ENCODE measurements around the gene CDKAL1.
A peak's percentile ranks its signal among the peaks of the same experiment; 100 is the strongest.

CDKAL1 gene

GRCh38 chr6:21131406-21131805, 597.1 kb downstream of the CDKAL1 start:
- Histone ChIP-seq H3K4ac (ENCODE audit: low read depth, low read length) (no peak overlapping the region), H3K4me2 (ENCODE audit: low read length) (no peak overlapping the region), H2AK5ac (ENCODE audit: low read length) (no peak overlapping the region), H3K4me3 (ENCODE audit: low read length) (no peak overlapping the region), H3K79me1 (ENCODE audit: low read length) (no peaks in the 10 kb centered on the region), H2BK5ac (ENCODE audit: low read length) (no peak overlapping the region), H3K56ac (ENCODE audit: low read length) (no peak overlapping the region), H2BK120ac (ENCODE audit: low read depth, low read length) (no peak overlapping the region), H3K79me2 (ENCODE audit: control insufficient read depth, insufficient read depth, low read length) (no peaks in the 10 kb centered on the region), H3K23ac (ENCODE audit: low read length) (no peak overlapping the region), H4K8ac (ENCODE audit: low read depth, low read length) (no peak overlapping the region), H3K4me1 (ENCODE audit: control insufficient read depth, low read depth, low read length) (no peaks in the 10 kb centered on the region), H2BK15ac (replicated peaks; ENCODE audit: low read depth) (no peak overlapping the region), H3K27ac (ENCODE audit: low read depth, low read length) (no peak overlapping the region), H3K18ac (ENCODE audit: low read length) (no peak overlapping the region), H3K27me3 (ENCODE audit: insufficient read depth, low read length, poor library complexity) (no peaks in the 10 kb centered on the region), H4K5ac (ENCODE audit: low read length) (no peak overlapping the region), H3K9ac (ENCODE audit: low read length) (no peak overlapping the region), H3K36me3 (ENCODE audit: control insufficient read depth, insufficient read depth, low read length) (no peaks in the 10 kb centered on the region)
- no CpG with 5 or more reads among the region's 3 CpGs for WGBS (ENCODE audit: extremely low coverage, insufficient coverage, low lambda C conversion rate)
- DNase-seq: no peak

DNA sequence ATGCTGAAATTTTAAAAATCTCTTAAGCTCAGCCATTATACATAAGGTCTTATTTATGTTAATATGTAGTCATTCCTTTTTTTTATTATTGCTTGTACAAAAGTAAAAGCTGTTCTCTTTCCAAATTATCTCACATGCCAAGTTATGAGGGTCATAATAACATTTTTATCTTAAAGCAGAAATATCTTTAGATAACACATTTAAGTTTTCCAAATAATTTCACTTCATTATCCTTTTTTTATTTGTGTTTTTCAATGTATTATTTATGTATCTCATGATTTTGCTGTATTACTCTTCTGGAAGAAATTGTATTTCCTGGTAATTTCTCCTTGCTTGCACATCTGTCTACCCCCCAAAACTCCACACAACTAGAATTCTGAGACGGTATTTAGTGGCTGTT, 598.2 kb downstream of the CDKAL1 start:
- Histone ChIP-seq H3K79me1 (ENCODE audit: low read length) (no peaks in the 10 kb centered on the region), H3K4me3 (ENCODE audit: low read length) (no peak overlapping the region), H3K27me3 (ENCODE audit: insufficient read depth, low read length, poor library complexity) (no peaks in the 10 kb centered on the region), H2BK5ac (ENCODE audit: low read length) (no peak overlapping the region), H3K4ac (ENCODE audit: low read depth, low read length) (no peak overlapping the region), H3K4me1 (ENCODE audit: control insufficient read depth, low read depth, low read length) (peaks cover 2% of the 10 kb centered on the region), H3K79me2 (ENCODE audit: control insufficient read depth, insufficient read depth, low read length) (no peaks in the 10 kb centered on the region), H3K9ac (ENCODE audit: low read length) (no peak overlapping the region), H3K36me3 (ENCODE audit: control insufficient read depth, insufficient read depth, low read length) (no peaks in the 10 kb centered on the region), H3K18ac (ENCODE audit: low read length) (no peak overlapping the region), H4K5ac (ENCODE audit: low read length) (no peak overlapping the region), H3K27ac (ENCODE audit: low read depth, low read length) (no peak overlapping the region), H2AK5ac (ENCODE audit: low read length) (no peak overlapping the region), H2BK120ac (ENCODE audit: low read depth, low read length) (no peak overlapping the region), H4K8ac (ENCODE audit: low read depth, low read length) (no peak overlapping the region), H3K23ac (ENCODE audit: low read length) (no peak overlapping the region), H2BK15ac (replicated peaks; ENCODE audit: low read depth) (no peak overlapping the region), H3K56ac (ENCODE audit: low read length) (no peak overlapping the region), H3K4me2 (ENCODE audit: low read length) (no peak overlapping the region)
- WGBS (ENCODE audit: extremely low coverage, insufficient coverage, low lambda C conversion rate): no CpG with 5 or more reads among the region's 1 CpG
- DNase-seq: no peak

DNA sequence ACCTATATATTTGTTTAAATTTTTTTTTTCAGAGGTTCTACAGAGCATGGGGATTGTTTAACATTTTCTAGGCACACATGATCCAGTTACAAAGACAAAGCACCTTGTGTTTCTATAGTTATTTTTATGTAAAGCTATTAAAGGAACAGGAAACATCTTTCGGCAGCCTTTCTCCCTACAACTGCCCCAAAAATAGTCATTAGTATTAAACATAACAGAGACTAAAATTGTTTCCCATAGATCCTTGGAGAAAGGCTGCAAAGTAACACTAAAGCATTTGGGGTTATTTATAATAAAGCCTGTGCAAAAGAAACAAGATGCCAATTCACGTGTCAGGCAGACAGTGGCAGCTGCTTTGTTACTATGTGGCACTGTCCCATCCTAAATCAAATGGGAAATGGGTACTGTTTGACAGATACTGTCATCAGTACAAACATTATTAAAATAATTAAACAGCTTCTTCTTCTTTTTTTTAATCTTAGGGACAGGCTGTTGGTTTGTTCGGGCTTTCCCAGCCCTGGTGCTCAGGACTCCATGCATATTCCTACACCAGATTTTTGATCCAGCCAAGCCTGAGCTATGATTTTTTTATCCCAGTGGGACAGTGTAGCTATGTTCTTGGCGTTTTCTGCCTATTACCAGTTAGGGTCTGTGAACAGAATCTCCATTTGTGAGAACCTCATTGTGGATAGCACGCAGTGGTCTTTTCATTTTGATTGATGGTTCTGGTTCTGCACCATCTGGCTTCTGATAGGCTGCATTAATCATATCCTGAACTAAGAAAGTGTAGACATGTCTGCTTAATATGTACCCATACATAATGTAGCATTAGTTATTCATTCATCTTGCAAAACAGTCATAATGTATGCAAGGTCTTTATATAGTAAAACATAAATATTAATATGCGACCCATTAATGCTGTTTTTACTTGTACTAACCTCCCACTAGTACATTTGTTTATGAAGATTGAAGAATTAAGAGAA, 598.9 kb downstream of the CDKAL1 start:
- H3K79me1 ChIP-seq (ENCODE audit: low read length): no peaks in the 10 kb centered on the region
- H3K27ac ChIP-seq (ENCODE audit: low read depth, low read length): no peak overlapping the region
- H3K27me3 ChIP-seq (ENCODE audit: insufficient read depth, low read length, poor library complexity): no peaks in the 10 kb centered on the region
- no peaks in the 10 kb centered on the region for H3K79me2 ChIP-seq (ENCODE audit: control insufficient read depth, insufficient read depth, low read length)
- H4K5ac ChIP-seq (ENCODE audit: low read length): no peak overlapping the region
- no peaks in the 10 kb centered on the region for H3K36me3 ChIP-seq (ENCODE audit: control insufficient read depth, insufficient read depth, low read length)
- H2BK15ac ChIP-seq (replicated peaks; ENCODE audit: low read depth): no peak overlapping the region
- H2BK120ac ChIP-seq (ENCODE audit: low read depth, low read length): no peak overlapping the region
- no peak overlapping the region for H3K4me3 ChIP-seq (ENCODE audit: low read length)
- no peak overlapping the region for H2BK5ac ChIP-seq (ENCODE audit: low read length)
- peak overlapping the region; percentile 52 for H3K4ac ChIP-seq (ENCODE audit: low read depth, low read length)
- no peak overlapping the region for H3K4me2 ChIP-seq (ENCODE audit: low read length)
- H2AK5ac ChIP-seq (ENCODE audit: low read length): no peak overlapping the region
- H3K23ac ChIP-seq (ENCODE audit: low read length): no peak overlapping the region
- no peak overlapping the region for H3K18ac ChIP-seq (ENCODE audit: low read length)
- no peak for DNase-seq
- no CpG with 5 or more reads among the region's 6 CpGs for WGBS (ENCODE audit: extremely low coverage, insufficient coverage, low lambda C conversion rate)
- no peak overlapping the region for H3K56ac ChIP-seq (ENCODE audit: low read length)
- H3K9ac ChIP-seq (ENCODE audit: low read length): no peak overlapping the region
- peaks cover 2% of the 10 kb centered on the region for H3K4me1 ChIP-seq (ENCODE audit: control insufficient read depth, low read depth, low read length)
- H4K8ac ChIP-seq (ENCODE audit: low read depth, low read length): no peak overlapping the region

DNA sequence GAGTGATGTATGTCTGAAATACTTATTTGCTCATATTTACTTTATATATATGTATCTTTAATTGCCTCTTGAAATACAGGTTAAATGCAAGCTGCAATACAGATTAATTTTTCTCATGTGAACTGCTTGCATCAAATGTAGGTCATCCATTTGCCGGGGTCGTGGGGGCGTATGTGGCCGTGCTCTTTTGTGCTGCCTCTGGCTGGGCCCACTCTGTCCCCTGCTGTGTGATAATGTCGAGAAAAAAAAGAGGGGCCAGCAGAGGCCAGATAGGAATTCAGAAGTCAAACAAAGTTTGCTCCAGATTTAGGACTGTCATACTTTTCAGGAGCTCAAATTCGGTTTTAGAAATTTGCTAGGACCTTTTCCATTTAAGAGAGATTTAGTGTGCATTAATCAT, 599.6 kb downstream of the CDKAL1 start:
- H2BK15ac ChIP-seq (replicated peaks; ENCODE audit: low read depth): no peak overlapping the region
- H3K79me1 ChIP-seq (ENCODE audit: low read length): no peaks in the 10 kb centered on the region
- H3K4me2 ChIP-seq (ENCODE audit: low read length): no peak overlapping the region
- H3K9ac ChIP-seq (ENCODE audit: low read length): no peak overlapping the region
- H3K56ac ChIP-seq (ENCODE audit: low read length): no peak overlapping the region
- no peak overlapping the region for H2BK120ac ChIP-seq (ENCODE audit: low read depth, low read length)
- H2BK5ac ChIP-seq (ENCODE audit: low read length): no peak overlapping the region
- H4K5ac ChIP-seq (ENCODE audit: low read length): no peak overlapping the region
- no peak overlapping the region for H2AK5ac ChIP-seq (ENCODE audit: low read length)
- H3K18ac ChIP-seq (ENCODE audit: low read length): no peak overlapping the region
- no CpG with 5 or more reads among the region's 6 CpGs for WGBS (ENCODE audit: extremely low coverage, insufficient coverage, low lambda C conversion rate)
- H3K36me3 ChIP-seq (ENCODE audit: control insufficient read depth, insufficient read depth, low read length): no peaks in the 10 kb centered on the region
- no peaks in the 10 kb centered on the region for H3K27me3 ChIP-seq (ENCODE audit: insufficient read depth, low read length, poor library complexity)
- H3K4me3 ChIP-seq (ENCODE audit: low read length): no peak overlapping the region
- H3K79me2 ChIP-seq (ENCODE audit: control insufficient read depth, insufficient read depth, low read length): no peaks in the 10 kb centered on the region
- no peak overlapping the region for H3K23ac ChIP-seq (ENCODE audit: low read length)
- peak; percentile 17 for DNase-seq
- no peak overlapping the region for H3K4ac ChIP-seq (ENCODE audit: low read depth, low read length)
- H3K27ac ChIP-seq (ENCODE audit: low read depth, low read length): no peak overlapping the region
- no peak overlapping the region for H4K8ac ChIP-seq (ENCODE audit: low read depth, low read length)
- peaks cover 2% of the 10 kb centered on the region for H3K4me1 ChIP-seq (ENCODE audit: control insufficient read depth, low read depth, low read length)

DNA sequence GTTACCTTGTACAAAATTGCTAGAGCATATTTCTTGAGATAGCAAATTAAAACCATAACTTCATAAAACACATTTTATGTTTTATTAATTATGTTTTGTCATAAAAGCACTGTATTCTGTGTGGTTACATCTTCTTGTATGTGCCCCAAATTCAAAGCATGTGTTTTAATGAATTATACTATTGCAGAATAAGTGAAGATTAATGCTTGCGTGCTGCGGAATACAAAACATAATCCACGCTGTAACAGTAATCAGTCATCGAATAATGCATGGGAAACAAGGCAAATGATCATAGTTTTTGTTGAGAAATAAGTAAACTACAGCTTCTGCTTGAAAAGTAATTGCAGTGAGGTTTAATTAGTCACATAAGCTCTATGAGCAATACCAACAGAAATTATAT, 600.1 kb downstream of the CDKAL1 start:
- Histone ChIP-seq H4K5ac (ENCODE audit: low read length) (no peak overlapping the region), H3K56ac (ENCODE audit: low read length) (no peak overlapping the region), H2BK5ac (ENCODE audit: low read length) (no peak overlapping the region), H2BK120ac (ENCODE audit: low read depth, low read length) (no peak overlapping the region), H3K4me3 (ENCODE audit: low read length) (no peak overlapping the region), H3K4me2 (ENCODE audit: low read length) (no peak overlapping the region), H3K27ac (ENCODE audit: low read depth, low read length) (no peak overlapping the region), H3K4ac (ENCODE audit: low read depth, low read length) (no peak overlapping the region), H3K36me3 (ENCODE audit: control insufficient read depth, insufficient read depth, low read length) (no peaks in the 10 kb centered on the region), H3K23ac (ENCODE audit: low read length) (no peak overlapping the region), H3K9ac (ENCODE audit: low read length) (no peak overlapping the region), H4K8ac (ENCODE audit: low read depth, low read length) (no peak overlapping the region), H3K18ac (ENCODE audit: low read length) (no peak overlapping the region), H2BK15ac (replicated peaks; ENCODE audit: low read depth) (no peak overlapping the region), H3K79me2 (ENCODE audit: control insufficient read depth, insufficient read depth, low read length) (no peaks in the 10 kb centered on the region), H3K79me1 (ENCODE audit: low read length) (no peaks in the 10 kb centered on the region), H2AK5ac (ENCODE audit: low read length) (no peak overlapping the region), H3K4me1 (ENCODE audit: control insufficient read depth, low read depth, low read length) (peaks cover 2% of the 10 kb centered on the region), H3K27me3 (ENCODE audit: insufficient read depth, low read length, poor library complexity) (no peaks in the 10 kb centered on the region)
- DNase-seq: no peak
- WGBS (ENCODE audit: extremely low coverage, insufficient coverage, low lambda C conversion rate): no CpG with 5 or more reads among the region's 4 CpGs
